Measurements from ENCODE around the gene CUL2.

CUL2 gene

DNA sequence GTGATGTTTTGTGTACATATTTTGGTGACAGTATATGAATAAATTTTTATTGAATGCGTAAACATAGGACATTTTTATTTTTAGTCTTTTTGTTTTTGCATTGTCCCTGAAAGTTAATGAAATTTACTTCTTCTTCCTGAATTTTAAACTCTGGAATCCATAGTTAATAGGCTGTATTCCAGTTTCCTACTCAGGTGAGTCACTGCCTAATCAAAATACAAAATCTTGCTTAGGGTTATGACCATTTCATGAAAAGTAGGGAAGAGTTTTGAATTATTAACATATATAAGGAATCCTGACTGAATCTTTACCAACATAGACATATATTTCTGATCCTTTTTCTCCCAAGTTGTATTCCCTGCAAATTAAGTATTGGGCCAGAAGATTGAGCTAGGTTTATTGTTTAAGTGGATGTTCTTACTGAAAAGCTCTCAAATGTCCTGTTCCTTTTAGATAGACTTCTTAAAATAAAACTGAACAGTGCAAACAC lies 39.1 kb upstream of the CUL2 start:
- TF ChIP-seq, protein P1, sequence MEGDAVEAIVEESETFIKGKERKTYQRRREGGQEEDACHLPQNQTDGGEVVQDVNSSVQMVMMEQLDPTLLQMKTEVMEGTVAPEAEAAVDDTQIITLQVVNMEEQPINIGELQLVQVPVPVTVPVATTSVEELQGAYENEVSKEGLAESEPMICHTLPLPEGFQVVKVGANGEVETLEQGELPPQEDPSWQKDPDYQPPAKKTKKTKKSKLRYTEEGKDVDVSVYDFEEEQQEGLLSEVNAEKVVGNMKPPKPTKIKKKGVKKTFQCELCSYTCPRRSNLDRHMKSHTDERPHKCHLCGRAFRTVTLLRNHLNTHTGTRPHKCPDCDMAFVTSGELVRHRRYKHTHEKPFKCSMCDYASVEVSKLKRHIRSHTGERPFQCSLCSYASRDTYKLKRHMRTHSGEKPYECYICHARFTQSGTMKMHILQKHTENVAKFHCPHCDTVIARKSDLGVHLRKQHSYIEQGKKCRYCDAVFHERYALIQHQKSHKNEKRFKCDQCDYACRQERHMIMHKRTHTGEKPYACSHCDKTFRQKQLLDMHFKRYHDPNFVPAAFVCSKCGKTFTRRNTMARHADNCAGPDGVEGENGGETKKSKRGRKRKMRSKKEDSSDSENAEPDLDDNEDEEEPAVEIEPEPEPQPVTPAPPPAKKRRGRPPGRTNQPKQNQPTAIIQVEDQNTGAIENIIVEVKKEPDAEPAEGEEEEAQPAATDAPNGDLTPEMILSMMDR (conservative IDR thresholded peaks at IDR 0.05; ENCODE audit: low read depth, low read length): no peak
- H3K4me3 ChIP-seq (ENCODE audit: low read depth, low read length): no peak overlapping the region
- DNase-seq (ENCODE audit: low read depth): no peak

DNA sequence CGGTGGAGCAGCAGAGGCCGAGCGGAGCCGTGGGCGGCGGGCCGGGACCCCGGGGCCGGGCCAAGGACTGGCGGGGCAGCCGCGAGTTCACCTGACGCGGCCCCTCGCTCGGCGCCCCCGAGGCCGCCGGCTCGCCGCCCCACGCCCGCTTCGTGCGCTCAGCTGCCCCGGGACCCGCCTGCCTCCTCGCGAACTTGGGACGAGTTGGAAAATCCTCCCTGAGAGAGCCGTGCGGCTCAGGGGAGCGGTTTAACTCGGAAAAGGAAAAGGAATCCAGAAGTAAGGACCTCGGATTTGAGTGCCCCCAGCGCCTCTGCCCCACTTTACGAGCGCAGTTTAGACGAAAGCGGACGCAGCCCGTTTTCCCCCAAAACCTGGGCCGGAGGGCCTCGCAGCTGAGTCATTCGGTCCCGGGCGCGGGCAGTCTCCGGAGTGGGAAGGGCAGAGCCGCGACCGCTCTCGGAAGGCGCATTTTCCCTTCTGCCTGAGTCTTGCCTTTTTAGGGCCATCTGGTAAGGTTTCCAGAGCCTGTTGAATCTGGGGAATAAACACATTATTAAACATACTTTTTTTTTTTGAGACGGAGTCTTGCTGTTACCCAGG lies 37.2 kb upstream of the CUL2 start:
- TF ChIP-seq, protein P1 (conservative IDR thresholded peaks at IDR 0.05; ENCODE audit: low read depth, low read length): no peak
- DNase-seq (ENCODE audit: low read depth): peak; percentile 71
- peak overlapping the region; percentile 85 for H3K4me3 ChIP-seq (ENCODE audit: low read depth, low read length)

DNA sequence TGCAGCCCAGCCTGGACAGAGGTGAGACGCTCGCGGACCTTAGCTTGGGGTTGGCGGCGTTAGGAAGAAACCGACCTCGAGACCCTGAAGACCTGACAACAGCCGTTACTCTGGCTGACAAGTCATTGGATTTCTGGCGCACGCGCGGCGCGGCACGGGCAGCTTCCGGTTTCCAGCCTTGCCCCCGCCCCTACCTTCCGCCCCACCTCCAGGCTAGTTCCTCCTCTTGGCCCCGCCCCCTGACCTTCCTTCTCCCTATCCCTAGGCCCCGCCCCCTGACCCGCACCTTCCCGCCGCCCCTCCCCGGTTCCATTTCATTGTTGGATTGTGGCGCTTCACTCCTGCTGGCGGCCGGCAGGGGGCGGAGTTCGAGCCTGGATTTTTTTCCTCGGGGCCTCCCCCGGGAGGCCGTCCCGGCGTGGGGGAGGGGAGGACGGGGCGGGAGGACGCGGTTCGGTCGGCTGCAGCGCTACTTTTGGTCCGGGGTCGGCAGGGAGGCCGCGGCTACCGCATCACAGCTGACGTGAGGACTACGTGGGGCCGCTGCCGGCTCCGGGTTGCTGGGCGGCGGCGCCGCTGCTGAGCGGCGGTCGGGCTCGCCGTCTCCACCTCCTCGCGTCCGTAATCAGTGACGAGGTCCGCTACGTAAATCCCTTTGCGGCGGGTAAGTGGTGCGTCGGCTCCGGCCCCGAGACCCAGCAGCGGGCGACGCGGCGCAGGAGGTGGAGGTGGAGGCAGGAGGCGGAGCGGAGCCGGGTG lies 36.6 kb upstream of the CUL2 start, which contains the start of gene CREM:
Gene CREM, plus strand, starts transcription at position 317 of the 759 bp plus-strand sequence. CDS start 10,990 bp downstream, outside the sequence.
- peak within 1 kb of the TSS; percentile 85 for H3K4me3 ChIP-seq (ENCODE audit: low read depth, low read length)
- DNase-seq (ENCODE audit: low read depth): peak; percentile 98
- TF ChIP-seq, protein P1 (conservative IDR thresholded peaks at IDR 0.05; ENCODE audit: low read depth, low read length): peak; percentile 78

DNA sequence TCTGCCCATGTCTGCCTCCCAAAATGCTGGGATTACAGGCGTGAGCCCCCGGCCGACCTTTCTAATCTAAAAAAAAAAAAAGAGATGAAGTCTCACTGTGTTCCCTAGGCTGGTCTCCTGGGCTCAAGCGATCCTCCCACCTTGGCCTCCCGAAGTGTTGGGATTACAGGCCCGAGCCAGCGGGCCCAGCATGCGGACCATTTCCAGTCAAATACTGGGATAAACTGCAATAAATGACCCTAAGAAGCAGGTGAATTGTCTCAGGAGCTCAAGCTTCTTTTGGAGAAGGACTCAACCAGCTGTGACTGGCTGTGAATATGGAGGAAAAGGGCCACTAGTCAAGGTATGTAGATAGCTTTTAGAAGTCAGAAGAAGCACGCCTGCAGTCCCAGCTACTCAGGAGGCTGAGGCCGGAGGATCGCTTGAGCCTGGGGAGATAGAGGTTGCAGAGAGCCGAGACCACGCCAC lies 36.0 kb upstream of the CUL2 start:
- no peak for DNase-seq (ENCODE audit: low read depth)

DNA sequence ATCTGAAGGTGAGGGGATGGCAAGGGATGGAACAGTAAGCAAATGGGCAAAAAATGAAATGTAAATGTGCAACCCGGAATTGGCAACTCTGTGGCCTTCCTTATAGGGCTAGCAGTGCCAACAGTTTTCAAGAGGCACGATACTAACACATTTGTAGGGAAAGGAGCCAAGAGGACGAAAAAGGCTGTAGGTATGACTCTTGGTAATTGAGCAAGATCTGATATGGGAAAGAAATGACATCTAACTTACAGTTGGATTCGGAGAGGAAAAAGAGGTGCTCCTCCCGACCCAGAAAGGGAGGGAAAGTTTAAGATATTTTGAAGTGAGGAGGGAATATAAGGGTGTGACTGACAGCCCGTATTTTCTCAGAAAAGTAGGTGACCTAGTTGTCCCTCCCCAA lies 34.4 kb upstream of the CUL2 start:
- no peak overlapping the region for H3K4me3 ChIP-seq (ENCODE audit: low read depth, low read length)
- TF ChIP-seq, protein P1 (conservative IDR thresholded peaks at IDR 0.05; ENCODE audit: low read depth, low read length): no peak
- no peak for DNase-seq (ENCODE audit: low read depth)

More for the DNA sequence above, 36.0 kb upstream of the CUL2 start:
- H3K4me3 ChIP-seq (ENCODE audit: low read depth, low read length): peak overlapping the region; percentile 85
- TF ChIP-seq, protein P1 (conservative IDR thresholded peaks at IDR 0.05; ENCODE audit: low read depth, low read length): no peak

DNA sequence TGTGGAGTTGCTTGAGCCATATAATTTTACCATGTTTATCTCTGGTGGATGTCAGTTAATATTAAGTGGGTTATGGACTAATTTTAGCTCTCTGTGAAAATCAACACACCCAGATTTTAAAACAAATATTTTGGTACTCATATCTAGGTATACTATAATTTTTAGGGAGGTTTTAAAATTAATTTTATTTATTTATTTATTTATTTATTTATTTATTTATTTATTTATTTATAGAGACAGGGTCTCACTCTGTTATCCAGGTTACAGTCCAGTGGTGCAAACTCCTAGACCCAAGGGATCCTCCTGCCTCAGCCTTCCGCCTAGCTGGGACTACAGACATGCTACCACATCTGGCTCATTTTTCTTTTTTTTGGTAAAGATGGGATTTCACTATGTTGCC lies 29.2 kb upstream of the CUL2 start:
- DNase-seq (ENCODE audit: low read depth): no peak
- TF ChIP-seq, protein P1 (conservative IDR thresholded peaks at IDR 0.05; ENCODE audit: low read depth, low read length): no peak
- H3K4me3 ChIP-seq (ENCODE audit: low read depth, low read length): no peak overlapping the region
